HepG2 (cell line): ENCODE data around the gene MED20. TPM values are rescaled to one million over a fixed set of nuclear protein-coding genes. Genes with fewer than 3 reads are reported as not detected.
A peak's percentile ranks its signal among the peaks of the same experiment; 100 is the strongest.

ENCODE experiments used
- ATAC-seq: fragments of 200-7000 bp; cut with Tn5 transposase; 3 replicates; pipeline ENCODE4 v1.9.1; 2020; ENCODE audit warnings: mild to moderate bottlenecking, moderate library complexity
- BruUV-seq: library from RNA; stranded (reverse); fragments of 400-500 nt; replicated peaks from 2 replicates; lab custom pipeline; 2021; lab: Mats Ljungman, UMichigan
- CTCF ChIA-PET: fragments of 300-600 bp; formaldehyde crosslinking; extraction: SDS; loops from one replicate; lab custom pipeline; 2021; ENCODE audit warnings: low total read pairs, inconsistent platforms, low intra/inter-chr PET ratio; lab: Yijun Ruan, JAX
- POLR2A ChIA-PET: fragments of 350-600 bp; sonication (Branson Sonifier 250); formaldehyde crosslinking; loops from one replicate; lab custom pipeline; 2020; ENCODE audit warnings: antibody characterized with exemption, inconsistent platforms; lab: Yijun Ruan, JAX
- DNase-seq: peaks from one replicate; pipeline ENCODE4 v3.0.0-alpha.2; 2015; ENCODE audit warnings: low spot score
- FAIRE-seq: peaks from 3 replicates; lab custom pipeline; 2011; peaks lifted over from hg19 to GRCh38; lab: Jason Lieb, UNC
- H2AFZ ChIP-seq: one replicate; pipeline ENCODE4 v1.6.1; 2011; ENCODE audit warnings: low read length, inconsistent platforms
- H3K27ac ChIP-seq: fragments of 300-600 bp; 3 replicates; pipeline ENCODE4 v1.8.0; 2011; ENCODE audit warnings: mixed run types, mild to moderate bottlenecking, mixed read lengths, low read length, inconsistent platforms; ENCODE audit not compliant: insufficient read depth; ENCODE audit errors: extremely low read length
- H3K27me3 ChIP-seq, 2 experiments: fragments of 200-600 bp in 1 of 2; 2 replicates in 1 of 2; 3 replicates in 1 of 2; pipeline versions ENCODE4 v1.6.0 to v1.8.0; 2011; ENCODE audit warnings: low read length in 2 of 2, mild to moderate bottlenecking in 2 of 2, moderate library complexity in 2 of 2, inconsistent platforms in 1 of 2; ENCODE audit not compliant: insufficient read depth in 2 of 2, control insufficient read depth in 1 of 2
- H3K36me3 ChIP-seq, 2 experiments: fragments of 200-600 bp in 1 of 2; replicated peaks in 1 of 2; 2 replicates in 1 of 2; 3 replicates in 1 of 2; pipeline versions ENCODE4 v1.5.1 to v1.8.0; 2011; ENCODE audit warnings: low read length in 2 of 2, inconsistent platforms in 1 of 2; ENCODE audit not compliant: insufficient read depth in 2 of 2, control insufficient read depth in 1 of 2
- H3K4me1 ChIP-seq: 2 replicates; pipeline ENCODE4 v1.5.1; 2012; ENCODE audit warnings: low read length, inconsistent platforms; ENCODE audit not compliant: insufficient read depth
- H3K4me2 ChIP-seq: 2 replicates; pipeline ENCODE4 v1.6.0; 2011; ENCODE audit warnings: low read depth, low read length, inconsistent platforms
- H3K4me3 ChIP-seq, 3 experiments: fragments of 200-600 bp in 1 of 3; sonication (generic), shearing (Covaris generic) in 1 of 3; replicated peaks in 1 of 3; 2 replicates each; pipeline ENCODE4 v1.5.1; 2011 to 2016; ENCODE audit warnings: low read length in 3 of 3, inconsistent platforms in 2 of 3, low read depth in 2 of 3, mild to moderate bottlenecking in 2 of 3, control low read depth in 1 of 3, mixed read lengths in 1 of 3; ENCODE audit not compliant: insufficient read depth in 1 of 3
- H3K79me2 ChIP-seq: one replicate; pipeline ENCODE4 v1.6.1; 2011; ENCODE audit warnings: low read length, inconsistent platforms; ENCODE audit not compliant: insufficient read depth
- H3K9ac ChIP-seq: 2 replicates; pipeline ENCODE4 v1.6.0; 2011; ENCODE audit warnings: mild to moderate bottlenecking, low read depth, low read length, inconsistent platforms; ENCODE audit not compliant: insufficient read depth
- H3K9me3 ChIP-seq: 2 replicates; pipeline ENCODE4 v1.5.1; 2012; ENCODE audit warnings: mild to moderate bottlenecking, low read length
- H4K20me1 ChIP-seq: 2 replicates; pipeline ENCODE4 v1.6.0; 2011; ENCODE audit warnings: inconsistent platforms, mild to moderate bottlenecking, low read length, moderate library complexity; ENCODE audit not compliant: insufficient read depth
- BCLAF1 ChIP-seq: fragments of 450-650 bp; IDR thresholded peaks from 2 replicates; pipeline ENCODE4 v1.6.1; 2017; ENCODE audit warnings: mild to moderate bottlenecking
- CREM ChIP-seq, 2 experiments: sonication (generic) in 1 of 2; formaldehyde crosslinking in 1 of 2; IDR thresholded peaks; 2 replicates each; pipeline versions ENCODE4 v1.4.0 to v1.6.1; 2016 to 2020; ENCODE audit warnings: antibody characterized with exemption in 1 of 2, mild to moderate bottlenecking in 1 of 2, missing genetic modification reagents in 1 of 2
- DBP ChIP-seq: sonication (generic); formaldehyde crosslinking; IDR thresholded peaks from 2 replicates; pipeline ENCODE4 v1.4.0; 2020; ENCODE audit warnings: missing genetic modification reagents; ENCODE audit errors: not compliant biosample characterization
- HES4 ChIP-seq: sonication (generic); formaldehyde crosslinking; IDR thresholded peaks from 2 replicates; pipeline ENCODE4 v1.9.0; 2021; ENCODE audit warnings: mild to moderate bottlenecking, missing genetic modification reagents, borderline replicate concordance
- HOXA3 ChIP-seq: sonication (generic); formaldehyde crosslinking; IDR thresholded peaks from 2 replicates; pipeline ENCODE4 v1.5.0; 2020; ENCODE audit warnings: missing genetic modification reagents
- JUN ChIP-seq: sonication (generic); formaldehyde crosslinking; IDR thresholded peaks from 2 replicates; pipeline ENCODE4 v1.4.0; 2020; ENCODE audit warnings: mild to moderate bottlenecking, missing genetic modification reagents
- TARDBP ChIP-seq: sonication (generic); formaldehyde crosslinking; IDR thresholded peaks from 2 replicates; pipeline ENCODE4 v1.8.0; 2022; ENCODE audit warnings: mild to moderate bottlenecking, missing genetic modification reagents
- TCF7 ChIP-seq: sonication (generic); IDR thresholded peaks from 2 replicates; pipeline ENCODE4 v1.6.1; 2016; ENCODE audit warnings: antibody characterized with exemption, low read depth
- ZBTB33 ChIP-seq: sonication (generic); formaldehyde crosslinking; IDR thresholded peaks from 2 replicates; pipeline ENCODE4 v1.4.0; 2020; ENCODE audit warnings: missing genetic modification reagents
- ZBTB39 ChIP-seq: sonication (generic); formaldehyde crosslinking; IDR thresholded peaks from 2 replicates; pipeline ENCODE4 v1.5.0; 2020; ENCODE audit warnings: missing genetic modification reagents
- ZBTB44 ChIP-seq: sonication (generic); formaldehyde crosslinking; IDR thresholded peaks from 2 replicates; pipeline ENCODE4 v1.4.0; 2020; ENCODE audit warnings: missing genetic modification reagents
- ZNF598 ChIP-seq: sonication (generic); formaldehyde crosslinking; IDR thresholded peaks from 2 replicates; pipeline ENCODE4 v1.5.1; 2020; ENCODE audit warnings: mild to moderate bottlenecking, missing genetic modification reagents, borderline replicate concordance
- WGBS: methylation state at CpG from one replicate; pipeline ENCODE4 v1.1.6; 2017; ENCODE audit warnings: low lambda C conversion rate; 5-methylcytosine and 5-hydroxymethylcytosine counted together
- in situ Hi-C: cut with HindIII; loops from 2 replicates; pipeline ENCODE4 v1.10.0; 2017; ENCODE audit warnings: low pct_unique_long_range_greater_than_20kb; ENCODE audit not compliant: extremely low pct_ligation_motif_present
- intact Hi-C: fragments of 100-400 bp; cut with micrococcal nuclease; formaldehyde crosslinking; loops from one replicate; pipeline ENCODE4 v1.10.0; 2022; ENCODE audit not compliant: unreplicated experiment
- polyA plus RNA-seq, 8 experiments: library from polyadenylated mRNA; depleted of rRNA in 3 of 8; stranded (reverse) in 7 of 8; unstranded in 1 of 8; fragments of >200 nt; fragmentation: Illumina TruSeq in 4 of 8; extraction: Trizol in 4 of 8; gene quantifications; 2 replicates each; pipeline versions ENCODE4 v1.2.1 to v1.2.3, GENCODE V29; 2011 to 2016; ENCODE audit warnings: low read depth in 4 of 8, missing spikeins in 1 of 8, mixed read lengths in 1 of 8; ENCODE audit not compliant: insufficient read depth in 1 of 8
- total RNA-seq, 5 experiments: library from RNA; depleted of rRNA; stranded (reverse); fragments of >200 nt; fragmentation: Illumina TruSeq; extraction: Trizol; gene quantifications; 2 replicates each; pipeline ENCODE4 v1.2.3, GENCODE V29; 2016; ENCODE audit warnings: low read depth in 1 of 5

The MED20 gene
- total and polyA plus RNA-seq, 2 of the 13 experiments (the other 11 are each of a cell fraction or from before 2014, with no cell fraction given), result 28.1 to 41.1 TPM

GRCh38 chr6:41921712-41921998, 716 bp upstream of the MED20 start:
- Histone ChIP-seq H2AFZ (no peak overlapping the region), H3K4me2 (peak overlapping the region; percentile 89), H3K79me2 (peaks cover 65% of the 10 kb centered on the region), H3K9ac (peak overlapping the region; percentile 95), H4K20me1 (0 out of 2 replicates have a peak, but pooled peaks cover 8% of the 10 kb centered on the region), H3K27ac (peak overlapping the region; percentile 96), H3K4me3 (peak overlapping the region; percentile 80 to 93 (median 86)), H3K4me1 (peaks cover 41% of the 10 kb centered on the region), H3K27me3 (no peaks in the 10 kb centered on the region; a peak in 1 of 5 replicates), H3K36me3 (peaks cover 5 to 21% of the 10 kb centered on the region in 2 experiments), H3K9me3 (no peaks in the 10 kb centered on the region)
- POLR2A ChIA-PET, result interaction anchor here (0.6 to 2.7 kb wide), 17 partner anchors 10 to 549 kb away, joined by 3 to 47 read pairs (median 4); partner anchors contain the start of genes TAF8, TOMM6 and USP49
- under 1% methylated on average over 20 of the region's 20 CpGs for WGBS
- FAIRE-seq (no peak), ATAC-seq (peak; percentile 61), DNase-seq (no peak)
- in situ Hi-C loops (loop anchor here (5.0 kb wide), 1 partner anchor 134 kb away; the partner anchor contains the start of gene TOMM6), intact Hi-C loops (loop anchor here (1.0 to 2.0 kb wide), 7 partner anchors 15 to 296 kb away; partner anchors contain the start of genes CCND3, MRPS10 and TOMM6)
- BruUV-seq, result no TSS peak
- CTCF ChIA-PET, result interaction anchor here (1.3 to 2.5 kb wide), 2 partner anchors 134 to 141 kb away, joined by 3 to 22 read pairs; partner anchors contain the start of gene TOMM6
- TF ChIP-seq JUN (CRISPR knock-in tag) (no peak), TCF7 (no peak), ZNF598 (CRISPR knock-in tag) (no peak), BCLAF1 (no peak), HES4 (peak; percentile 72; the same call in 1 of the 2 replicates), ZBTB39 (CRISPR knock-in tag) (no peak), DBP (CRISPR knock-in tag) (no peak), ZBTB44 (no peak), TARDBP (CRISPR knock-in tag) (no peak), ZBTB33 (CRISPR knock-in tag) (no peak), HOXA3 (CRISPR knock-in tag) (no peak), CREM (IDR thresholded peaks at IDR 0.05) (no peak), CREM (CRISPR knock-in tag; IDR thresholded peaks at IDR 0.05) (no peak)
